HepG2 (cell line): ENCODE results near the gene SLC25A19. TPM values are rescaled to one million over a fixed set of nuclear protein-coding genes. Genes with fewer than 3 reads are reported as not detected.

Source experiments
- ATAC-seq: fragments of 200-7000 bp; cut with Tn5 transposase; 3 replicates; pipeline ENCODE4 v1.9.1; 2020; ENCODE audit warnings: mild to moderate bottlenecking, moderate library complexity
- BruUV-seq: library from RNA; stranded (reverse); fragments of 400-500 nt; replicated peaks from 2 replicates; lab custom pipeline; 2021; lab: Mats Ljungman, UMichigan
- CTCF ChIA-PET: fragments of 300-600 bp; formaldehyde crosslinking; extraction: SDS; loops from one replicate; lab custom pipeline; 2021; ENCODE audit warnings: low total read pairs, inconsistent platforms, low intra/inter-chr PET ratio; lab: Yijun Ruan, JAX
- POLR2A ChIA-PET: fragments of 350-600 bp; sonication (Branson Sonifier 250); formaldehyde crosslinking; loops from one replicate; lab custom pipeline; 2020; ENCODE audit warnings: antibody characterized with exemption, inconsistent platforms; lab: Yijun Ruan, JAX
- DNase-seq: peaks from one replicate; pipeline ENCODE4 v3.0.0-alpha.2; 2015; ENCODE audit warnings: low spot score
- FAIRE-seq: peaks from 3 replicates; lab custom pipeline; 2011; peaks lifted over from hg19 to GRCh38; lab: Jason Lieb, UNC
- H2AFZ ChIP-seq: one replicate; pipeline ENCODE4 v1.6.1; 2011; ENCODE audit warnings: low read length, inconsistent platforms
- H3K27ac ChIP-seq: fragments of 300-600 bp; 3 replicates; pipeline ENCODE4 v1.8.0; 2011; ENCODE audit warnings: mixed run types, mild to moderate bottlenecking, mixed read lengths, low read length, inconsistent platforms; ENCODE audit not compliant: insufficient read depth; ENCODE audit errors: extremely low read length
- H3K27me3 ChIP-seq, 2 experiments: fragments of 200-600 bp in 1 of 2; 2 replicates in 1 of 2; 3 replicates in 1 of 2; pipeline versions ENCODE4 v1.6.0 to v1.8.0; 2011; ENCODE audit warnings: low read length in 2 of 2, mild to moderate bottlenecking in 2 of 2, moderate library complexity in 2 of 2, inconsistent platforms in 1 of 2; ENCODE audit not compliant: insufficient read depth in 2 of 2, control insufficient read depth in 1 of 2
- H3K36me3 ChIP-seq, 2 experiments: fragments of 200-600 bp in 1 of 2; replicated peaks in 1 of 2; 2 replicates in 1 of 2; 3 replicates in 1 of 2; pipeline versions ENCODE4 v1.5.1 to v1.8.0; 2011; ENCODE audit warnings: low read length in 2 of 2, inconsistent platforms in 1 of 2; ENCODE audit not compliant: insufficient read depth in 2 of 2, control insufficient read depth in 1 of 2
- H3K4me1 ChIP-seq: 2 replicates; pipeline ENCODE4 v1.5.1; 2012; ENCODE audit warnings: low read length, inconsistent platforms; ENCODE audit not compliant: insufficient read depth
- H3K4me2 ChIP-seq: 2 replicates; pipeline ENCODE4 v1.6.0; 2011; ENCODE audit warnings: low read depth, low read length, inconsistent platforms
- H3K4me3 ChIP-seq, 3 experiments: fragments of 200-600 bp in 1 of 3; sonication (generic), shearing (Covaris generic) in 1 of 3; replicated peaks in 1 of 3; 2 replicates each; pipeline ENCODE4 v1.5.1; 2011 to 2016; ENCODE audit warnings: low read length in 3 of 3, inconsistent platforms in 2 of 3, low read depth in 2 of 3, mild to moderate bottlenecking in 2 of 3, control low read depth in 1 of 3, mixed read lengths in 1 of 3; ENCODE audit not compliant: insufficient read depth in 1 of 3
- H3K79me2 ChIP-seq: one replicate; pipeline ENCODE4 v1.6.1; 2011; ENCODE audit warnings: low read length, inconsistent platforms; ENCODE audit not compliant: insufficient read depth
- H3K9ac ChIP-seq: 2 replicates; pipeline ENCODE4 v1.6.0; 2011; ENCODE audit warnings: mild to moderate bottlenecking, low read depth, low read length, inconsistent platforms; ENCODE audit not compliant: insufficient read depth
- H3K9me3 ChIP-seq: 2 replicates; pipeline ENCODE4 v1.5.1; 2012; ENCODE audit warnings: mild to moderate bottlenecking, low read length
- H4K20me1 ChIP-seq: 2 replicates; pipeline ENCODE4 v1.6.0; 2011; ENCODE audit warnings: inconsistent platforms, mild to moderate bottlenecking, low read length, moderate library complexity; ENCODE audit not compliant: insufficient read depth
- AGO2 ChIP-seq: fragments of 200-400 bp; formaldehyde crosslinking; optimal IDR thresholded peaks from 2 replicates; pipeline ENCODE3; 2017; ENCODE audit warnings: mild to moderate bottlenecking, low read depth, low read length, moderate library complexity
- HNRNPL ChIP-seq: fragments of 200-400 bp; formaldehyde crosslinking; IDR thresholded peaks from 2 replicates; pipeline ENCODE4 v1.6.1; 2017; ENCODE audit warnings: mild to moderate bottlenecking, low read depth, low read length
- ISX ChIP-seq: sonication (generic); formaldehyde crosslinking; conservative IDR thresholded peaks from 2 replicates; pipeline ENCODE4 v1.5.0; 2020; ENCODE audit warnings: missing genetic modification reagents
- MTA1 ChIP-seq: sonication (generic); formaldehyde crosslinking; IDR thresholded peaks from 2 replicates; pipeline ENCODE4 v1.4.0; 2020; ENCODE audit warnings: missing genetic modification reagents, mild to moderate bottlenecking, borderline replicate concordance
- REXO4 ChIP-seq: sonication (generic); formaldehyde crosslinking; IDR thresholded peaks from 2 replicates; pipeline ENCODE4 v1.8.0; 2022; ENCODE audit warnings: missing genetic modification reagents, mild to moderate bottlenecking, borderline replicate concordance
- SIX1 ChIP-seq: sonication (generic); formaldehyde crosslinking; IDR thresholded peaks from 2 replicates; pipeline ENCODE4 v1.4.0; 2020; ENCODE audit warnings: missing genetic modification reagents, borderline replicate concordance
- ZNF251 ChIP-seq: sonication (generic); formaldehyde crosslinking; IDR thresholded peaks from 2 replicates; pipeline ENCODE4 v1.9.0; 2021; ENCODE audit warnings: mild to moderate bottlenecking, missing genetic modification reagents
- ZNF337 ChIP-seq: sonication (generic); formaldehyde crosslinking; IDR thresholded peaks from 2 replicates; pipeline ENCODE4 v1.5.1; 2020; ENCODE audit warnings: missing genetic modification reagents, low read depth, mild to moderate bottlenecking, borderline replicate concordance
- ZNF44 ChIP-seq: sonication (generic); formaldehyde crosslinking; IDR thresholded peaks from 2 replicates; pipeline ENCODE4 v1.5.1; 2020; ENCODE audit warnings: mild to moderate bottlenecking, missing genetic modification reagents
- ZNF629 ChIP-seq: sonication (generic); formaldehyde crosslinking; conservative IDR thresholded peaks from 2 replicates; pipeline ENCODE4 v1.5.0; 2020; ENCODE audit warnings: missing genetic modification reagents
- ZNF839 ChIP-seq: sonication (generic); formaldehyde crosslinking; IDR thresholded peaks from 2 replicates; pipeline ENCODE4 v1.4.0; 2020; ENCODE audit warnings: missing genetic modification reagents, mild to moderate bottlenecking, borderline replicate concordance
- ZNF891 ChIP-seq: sonication (generic); formaldehyde crosslinking; IDR thresholded peaks from 2 replicates; pipeline ENCODE4 v1.5.0; 2020; ENCODE audit warnings: mild to moderate bottlenecking, missing genetic modification reagents
- ZZZ3 ChIP-seq: sonication (generic); formaldehyde crosslinking; IDR thresholded peaks from 2 replicates; pipeline ENCODE4 v1.4.0; 2020; ENCODE audit warnings: missing genetic modification reagents, mild to moderate bottlenecking, borderline replicate concordance
- WGBS: methylation state at CpG from one replicate; pipeline ENCODE4 v1.1.6; 2017; ENCODE audit warnings: low lambda C conversion rate; 5-methylcytosine and 5-hydroxymethylcytosine counted together
- in situ Hi-C: cut with HindIII; loops from 2 replicates; pipeline ENCODE4 v1.10.0; 2017; ENCODE audit warnings: low pct_unique_long_range_greater_than_20kb; ENCODE audit not compliant: extremely low pct_ligation_motif_present
- intact Hi-C: fragments of 100-400 bp; cut with micrococcal nuclease; formaldehyde crosslinking; loops from one replicate; pipeline ENCODE4 v1.10.0; 2022; ENCODE audit not compliant: unreplicated experiment
- polyA plus RNA-seq, 8 experiments: library from polyadenylated mRNA; depleted of rRNA in 3 of 8; stranded (reverse) in 7 of 8; unstranded in 1 of 8; fragments of >200 nt; fragmentation: Illumina TruSeq in 4 of 8; extraction: Trizol in 4 of 8; gene quantifications; 2 replicates each; pipeline versions ENCODE4 v1.2.1 to v1.2.3, GENCODE V29; 2011 to 2016; ENCODE audit warnings: low read depth in 4 of 8, missing spikeins in 1 of 8, mixed read lengths in 1 of 8; ENCODE audit not compliant: insufficient read depth in 1 of 8
- total RNA-seq, 5 experiments: library from RNA; depleted of rRNA; stranded (reverse); fragments of >200 nt; fragmentation: Illumina TruSeq; extraction: Trizol; gene quantifications; 2 replicates each; pipeline ENCODE4 v1.2.3, GENCODE V29; 2016; ENCODE audit warnings: low read depth in 1 of 5
- TF ChIP-seq, protein P1 (sequence below): sonication (generic); formaldehyde crosslinking; IDR thresholded peaks from 2 replicates; pipeline ENCODE4 v1.5.0; 2020; ENCODE audit warnings: mild to moderate bottlenecking, missing genetic modification reagents
- TF ChIP-seq, protein P2 (sequence below): sonication (generic); formaldehyde crosslinking; IDR thresholded peaks from 2 replicates; pipeline ENCODE4 v1.5.0; 2020; ENCODE audit warnings: missing genetic modification reagents
- TF ChIP-seq, protein P3 (sequence below): sonication (generic); formaldehyde crosslinking; IDR thresholded peaks from 2 replicates; pipeline ENCODE4 v1.4.0; 2020; ENCODE audit warnings: missing genetic modification reagents, borderline replicate concordance
- TF ChIP-seq, protein P4 (sequence below): IDR thresholded peaks from 2 replicates; pipeline ENCODE4 v1.6.1; 2012; ENCODE audit warnings: inconsistent platforms

The SLC25A19 gene
- total and polyA plus RNA-seq, 2 of the 13 experiments (the other 11 are each of a cell fraction or from before 2014, with no cell fraction given): 24.4 to 41.4 TPM

DNA sequence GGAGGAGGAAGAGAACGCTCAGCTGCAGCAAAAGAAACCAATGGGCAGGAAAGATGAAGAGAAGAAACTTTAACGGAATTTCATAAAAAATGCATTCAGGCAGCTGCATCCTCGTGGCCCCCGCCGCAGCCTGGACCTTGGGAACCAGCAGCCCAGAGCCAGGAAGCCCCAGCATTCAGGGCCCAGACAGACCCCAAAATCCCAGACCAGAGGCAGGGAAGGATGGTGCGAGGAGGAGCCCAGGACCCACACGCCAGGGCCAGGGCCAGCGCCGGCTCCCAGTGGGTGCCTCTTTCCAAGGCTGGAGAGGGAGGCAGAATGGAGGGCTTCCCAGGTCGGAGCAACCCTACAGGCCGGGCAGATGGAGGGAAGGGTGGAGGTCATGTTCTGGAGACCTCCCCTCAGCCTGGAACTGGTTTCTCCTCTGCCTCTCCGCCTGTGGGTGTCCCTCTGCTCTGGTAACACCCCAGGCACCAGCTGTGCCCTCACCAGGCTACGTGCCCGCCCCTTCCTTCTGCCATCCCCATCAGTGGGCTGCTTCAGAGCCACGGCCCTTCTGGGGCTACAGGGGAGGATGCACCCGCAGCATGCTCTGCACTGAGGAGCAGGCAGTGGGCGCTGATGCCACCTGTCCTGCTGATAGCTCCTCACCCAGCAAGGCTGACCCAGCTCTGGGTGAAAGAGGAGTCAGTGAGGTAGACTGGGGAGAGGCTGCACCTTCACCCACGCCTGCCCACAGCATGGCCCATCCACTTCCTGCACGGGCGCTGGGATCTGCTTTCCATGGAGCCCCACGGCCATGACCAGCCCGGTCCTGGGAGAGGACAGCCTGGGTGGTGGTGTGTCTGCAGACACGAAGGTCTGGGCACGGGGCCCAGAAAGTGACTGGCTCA lies 17.0 kb downstream of the SLC25A19 start:
- Histone ChIP-seq H3K9me3 (no peaks in the 10 kb centered on the region), H3K4me1 (peaks cover 39% of the 10 kb centered on the region), H4K20me1 (no peaks in the 10 kb centered on the region), H3K9ac (peak overlapping the region; percentile 96), H2AFZ (no peak overlapping the region), H3K27me3 (no peaks in the 10 kb centered on the region), H3K4me2 (peak overlapping the region; percentile 94), H3K4me3 (peak overlapping the region; percentile 91 to 98 (median 94)), H3K27ac (peak overlapping the region; percentile 77), H3K79me2 (peaks cover 6% of the 10 kb centered on the region), H3K36me3 (peaks cover 7 to 23% of the 10 kb centered on the region in 2 experiments; a peak in 4 of 5 replicates)
- intact Hi-C loops (loop anchor here (1.0 to 2.0 kb wide), 3 partner anchors 17 to 141 kb away; partner anchors contain the start of genes GRB2 and SLC25A19), in situ Hi-C loops (no loop called here)
- FAIRE-seq (no peak), ATAC-seq (no peak), DNase-seq (no peak)
- ChIA-PET POLR2A (interaction anchor here (1.1 to 6.6 kb wide), 8 partner anchors 9 to 134 kb away, joined by 3 to 93 read pairs (median 12); partner anchors contain the start of genes GGA3, MRPS7, NUP85 and SLC25A19), CTCF (no interaction called here)
- no TSS peak for BruUV-seq
- WGBS: 56% methylated on average over 23 of the region's 24 CpGs
- TF ChIP-seq AGO2 (peak; percentile 81), ZNF891 (CRISPR knock-in tag) (peak; percentile 49; the same call in 1 of the 2 replicates), HNRNPL (peak; percentile 85), ZZZ3 (no peak), ZNF629 (CRISPR knock-in tag) (no peak), ZNF251 (CRISPR knock-in tag) (0 out of 2 replicates have a peak, but pooled peaks have one; percentile 21), MTA1 (peak; percentile 52; the same call in 1 of the 2 replicates), ISX (no peak), SIX1 (no peak), REXO4 (CRISPR knock-in tag) (no peak), ZNF337 (CRISPR knock-in tag) (no peak), ZNF839 (peak; percentile 11; the same call in 1 of the 2 replicates), ZNF44 (no peak)
- TF ChIP-seq, protein P1, sequence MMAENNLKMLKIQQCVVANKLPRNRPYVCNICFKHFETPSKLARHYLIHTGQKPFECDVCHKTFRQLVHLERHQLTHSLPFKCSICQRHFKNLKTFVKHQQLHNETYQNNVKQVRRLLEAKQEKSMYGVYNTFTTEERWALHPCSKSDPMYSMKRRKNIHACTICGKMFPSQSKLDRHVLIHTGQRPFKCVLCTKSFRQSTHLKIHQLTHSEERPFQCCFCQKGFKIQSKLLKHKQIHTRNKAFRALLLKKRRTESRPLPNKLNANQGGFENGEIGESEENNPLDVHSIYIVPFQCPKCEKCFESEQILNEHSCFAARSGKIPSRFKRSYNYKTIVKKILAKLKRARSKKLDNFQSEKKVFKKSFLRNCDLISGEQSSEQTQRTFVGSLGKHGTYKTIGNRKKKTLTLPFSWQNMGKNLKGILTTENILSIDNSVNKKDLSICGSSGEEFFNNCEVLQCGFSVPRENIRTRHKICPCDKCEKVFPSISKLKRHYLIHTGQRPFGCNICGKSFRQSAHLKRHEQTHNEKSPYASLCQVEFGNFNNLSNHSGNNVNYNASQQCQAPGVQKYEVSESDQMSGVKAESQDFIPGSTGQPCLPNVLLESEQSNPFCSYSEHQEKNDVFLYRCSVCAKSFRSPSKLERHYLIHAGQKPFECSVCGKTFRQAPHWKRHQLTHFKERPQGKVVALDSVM: no peak
- TF ChIP-seq, protein P2, sequence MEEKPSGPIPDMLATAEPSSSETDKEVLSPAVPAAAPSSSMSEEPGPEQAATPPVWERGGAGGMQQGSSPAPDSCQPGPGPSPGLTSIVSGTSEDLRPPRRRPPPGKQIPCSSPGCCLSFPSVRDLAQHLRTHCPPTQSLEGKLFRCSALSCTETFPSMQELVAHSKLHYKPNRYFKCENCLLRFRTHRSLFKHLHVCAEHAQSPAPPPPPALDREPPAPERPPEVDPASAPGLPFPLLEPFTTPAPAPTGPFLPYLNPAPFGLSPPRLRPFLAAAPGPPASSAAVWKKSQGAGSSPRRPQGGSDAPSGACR (CRISPR knock-in tag): no peak
- TF ChIP-seq, protein P3, sequence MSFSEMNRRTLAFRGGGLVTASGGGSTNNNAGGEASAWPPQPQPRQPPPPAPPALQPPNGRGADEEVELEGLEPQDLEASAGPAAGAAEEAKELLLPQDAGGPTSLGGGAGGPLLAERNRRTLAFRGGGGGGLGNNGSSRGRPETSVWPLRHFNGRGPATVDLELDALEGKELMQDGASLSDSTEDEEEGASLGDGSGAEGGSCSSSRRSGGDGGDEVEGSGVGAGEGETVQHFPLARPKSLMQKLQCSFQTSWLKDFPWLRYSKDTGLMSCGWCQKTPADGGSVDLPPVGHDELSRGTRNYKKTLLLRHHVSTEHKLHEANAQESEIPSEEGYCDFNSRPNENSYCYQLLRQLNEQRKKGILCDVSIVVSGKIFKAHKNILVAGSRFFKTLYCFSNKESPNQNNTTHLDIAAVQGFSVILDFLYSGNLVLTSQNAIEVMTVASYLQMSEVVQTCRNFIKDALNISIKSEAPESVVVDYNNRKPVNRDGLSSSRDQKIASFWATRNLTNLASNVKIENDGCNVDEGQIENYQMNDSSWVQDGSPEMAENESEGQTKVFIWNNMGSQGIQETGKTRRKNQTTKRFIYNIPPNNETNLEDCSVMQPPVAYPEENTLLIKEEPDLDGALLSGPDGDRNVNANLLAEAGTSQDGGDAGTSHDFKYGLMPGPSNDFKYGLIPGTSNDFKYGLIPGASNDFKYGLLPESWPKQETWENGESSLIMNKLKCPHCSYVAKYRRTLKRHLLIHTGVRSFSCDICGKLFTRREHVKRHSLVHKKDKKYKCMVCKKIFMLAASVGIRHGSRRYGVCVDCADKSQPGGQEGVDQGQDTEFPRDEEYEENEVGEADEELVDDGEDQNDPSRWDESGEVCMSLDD (CRISPR knock-in tag): no peak
- TF ChIP-seq, protein P4, sequence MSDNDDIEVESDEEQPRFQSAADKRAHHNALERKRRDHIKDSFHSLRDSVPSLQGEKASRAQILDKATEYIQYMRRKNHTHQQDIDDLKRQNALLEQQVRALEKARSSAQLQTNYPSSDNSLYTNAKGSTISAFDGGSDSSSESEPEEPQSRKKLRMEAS: no peak
